HUES6 (cell line): ENCODE results near the gene FREM3.
"Not testable (repeated sequence)": the region's sequence is repeated elsewhere in the genome, so short reads cannot be mapped to it uniquely, and the experiment has no call there.

ENCODE experiments used
- H3K27ac ChIP-seq: 2 replicates; pipeline ENCODE4 v1.7.0; 2013; ENCODE audit warnings: low read depth, mild to moderate bottlenecking, low read length, inconsistent platforms
- H3K27me3 ChIP-seq: 2 replicates; pipeline ENCODE4 v1.6.1; 2013; ENCODE audit warnings: low read length; ENCODE audit not compliant: control insufficient read depth, insufficient read depth
- H3K36me3 ChIP-seq: 2 replicates; pipeline ENCODE4 v1.6.1; 2013; ENCODE audit warnings: low read length; ENCODE audit not compliant: control insufficient read depth, insufficient read depth
- H3K4me1 ChIP-seq: 2 replicates; pipeline ENCODE4 v1.6.1; 2013; ENCODE audit warnings: low read length; ENCODE audit not compliant: control insufficient read depth, insufficient read depth
- H3K4me3 ChIP-seq: 2 replicates; pipeline ENCODE4 v1.5.1; 2013; ENCODE audit warnings: low read depth, low read length
- H3K9ac ChIP-seq: one replicate; pipeline ENCODE4 v1.6.1; 2013; ENCODE audit warnings: mild to moderate bottlenecking, low read length
- H3K9me3 ChIP-seq: 2 replicates; pipeline ENCODE4 v1.6.1; 2013; ENCODE audit warnings: low read depth, low read length; ENCODE audit not compliant: control insufficient read depth, insufficient read depth

The FREM3 gene

GRCh38 chr4:143539670-143540023, 160.8 kb downstream of the FREM3 start:
- Histone ChIP-seq H3K36me3 (peaks cover 97% of the 10 kb centered on the region), H3K27me3 (no peaks in the 10 kb centered on the region), H3K9ac (no peak overlapping the region), H3K27ac (no peak overlapping the region), H3K4me3 (no peak overlapping the region), H3K4me1 (no peaks in the 10 kb centered on the region), H3K9me3 (no peaks in the 10 kb centered on the region)

- Histone ChIP-seq H3K36me3 (peaks cover 97% of the 10 kb centered on the region), H3K4me1 (no peaks in the 10 kb centered on the region), H3K9me3 (no peaks in the 10 kb centered on the region), H3K27me3 (no peaks in the 10 kb centered on the region), H3K9ac (no peak overlapping the region), H3K4me3 (no peak overlapping the region), H3K27ac (no peak overlapping the region)
Observed at GRCh38 chr4:143538979-143539669, 161.4 kb downstream of the FREM3 start.

GRCh38 chr4:143531788-143532491, 168.5 kb downstream of the FREM3 start:
- no peak overlapping the region for H3K4me3 ChIP-seq
- H3K27me3 ChIP-seq: no peaks in the 10 kb centered on the region
- no peak overlapping the region for H3K9ac ChIP-seq
- H3K4me1 ChIP-seq: no peaks in the 10 kb centered on the region
- H3K36me3 ChIP-seq: peaks cover 99% of the 10 kb centered on the region
- no peak overlapping the region for H3K27ac ChIP-seq
- no peaks in the 10 kb centered on the region for H3K9me3 ChIP-seq

- Histone ChIP-seq H3K27ac (no peak overlapping the region), H3K27me3 (no peaks in the 10 kb centered on the region), H3K9me3 (no peaks in the 10 kb centered on the region), H3K4me1 (no peaks in the 10 kb centered on the region), H3K9ac (no peak overlapping the region), H3K4me3 (no peak overlapping the region), H3K36me3 (peaks cover 99% of the 10 kb centered on the region)
Observed at GRCh38 chr4:143531380-143531779, 169.1 kb downstream of the FREM3 start.

GRCh38 chr4:143528046-143528445, 172.4 kb downstream of the FREM3 start:
- not testable (repeated sequence) for H3K4me1 ChIP-seq, H3K27ac ChIP-seq, H3K4me3 ChIP-seq, H3K9ac ChIP-seq, H3K27me3 ChIP-seq, H3K9me3 ChIP-seq
- H3K36me3 ChIP-seq: peaks cover 97% of the 10 kb centered on the region
